ENCODE results near the gene SGMS1. TPM values are rescaled to one million over a fixed set of nuclear protein-coding genes. Genes with fewer than 3 reads are reported as not detected.

Gene SGMS1
- total RNA-seq, 1 donor from 2014 or later, result 27.5 TPM

DNA sequence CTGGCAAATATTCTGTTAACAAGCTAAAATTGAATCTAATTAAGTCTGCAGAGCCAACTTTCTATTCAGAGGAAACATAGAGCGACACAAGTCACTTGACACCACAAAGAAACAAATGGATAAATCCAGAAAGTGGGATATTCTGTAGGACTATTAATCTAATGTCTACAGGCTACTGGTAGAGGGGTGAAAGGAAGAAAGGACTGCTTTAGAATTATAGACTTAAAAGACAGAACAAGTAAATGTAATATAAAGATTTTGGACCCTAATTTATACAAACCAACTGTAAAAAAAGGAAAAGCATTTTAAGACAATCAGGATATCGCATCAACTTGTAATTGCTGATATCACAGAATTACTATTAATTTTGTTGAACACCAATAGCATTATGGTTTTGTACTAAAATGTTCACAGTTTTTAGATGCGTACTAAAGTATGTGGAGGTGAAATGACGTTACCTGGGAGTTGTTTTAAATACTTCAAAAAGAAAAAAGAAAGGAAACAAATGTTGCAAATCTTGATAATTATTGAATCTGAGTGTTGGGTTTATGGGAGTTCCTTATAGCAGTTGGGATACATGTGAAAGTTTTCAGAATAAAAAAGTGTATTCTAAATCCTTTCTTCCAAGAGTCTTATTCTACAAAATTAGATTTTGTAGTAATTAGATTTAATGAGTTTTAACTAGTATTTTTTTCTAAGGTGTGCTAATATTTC is 298.9 kb downstream of the SGMS1 start:
- intact Hi-C loops (cut with micrococcal nuclease), result no loop called here
- Mint-ChIP-seq H3K4me3 (no peak overlapping the region), H3K27ac (no peak overlapping the region), H3K36me3 (ENCODE audit: low read depth) (peaks cover 31% of the 10 kb centered on the region), H3K27me3 (no peaks in the 10 kb centered on the region), H3K9me3 (no peaks in the 10 kb centered on the region), H3K4me1 (peaks cover 34% of the 10 kb centered on the region)
- TF ChIP-seq, protein P1, sequence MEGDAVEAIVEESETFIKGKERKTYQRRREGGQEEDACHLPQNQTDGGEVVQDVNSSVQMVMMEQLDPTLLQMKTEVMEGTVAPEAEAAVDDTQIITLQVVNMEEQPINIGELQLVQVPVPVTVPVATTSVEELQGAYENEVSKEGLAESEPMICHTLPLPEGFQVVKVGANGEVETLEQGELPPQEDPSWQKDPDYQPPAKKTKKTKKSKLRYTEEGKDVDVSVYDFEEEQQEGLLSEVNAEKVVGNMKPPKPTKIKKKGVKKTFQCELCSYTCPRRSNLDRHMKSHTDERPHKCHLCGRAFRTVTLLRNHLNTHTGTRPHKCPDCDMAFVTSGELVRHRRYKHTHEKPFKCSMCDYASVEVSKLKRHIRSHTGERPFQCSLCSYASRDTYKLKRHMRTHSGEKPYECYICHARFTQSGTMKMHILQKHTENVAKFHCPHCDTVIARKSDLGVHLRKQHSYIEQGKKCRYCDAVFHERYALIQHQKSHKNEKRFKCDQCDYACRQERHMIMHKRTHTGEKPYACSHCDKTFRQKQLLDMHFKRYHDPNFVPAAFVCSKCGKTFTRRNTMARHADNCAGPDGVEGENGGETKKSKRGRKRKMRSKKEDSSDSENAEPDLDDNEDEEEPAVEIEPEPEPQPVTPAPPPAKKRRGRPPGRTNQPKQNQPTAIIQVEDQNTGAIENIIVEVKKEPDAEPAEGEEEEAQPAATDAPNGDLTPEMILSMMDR (IDR thresholded peaks at IDR 0.05), result no peak
- CTCF ChIA-PET, result interaction anchor here (0.9 kb wide), 1 partner anchor 49 kb away, joined by 3 read pairs; no protein-coding TSS in a partner anchor
- POLR2A ChIA-PET, result no interaction called here
- ATAC-seq (ENCODE audit: low read depth) (no peak), DNase-seq (no peak)

DNA sequence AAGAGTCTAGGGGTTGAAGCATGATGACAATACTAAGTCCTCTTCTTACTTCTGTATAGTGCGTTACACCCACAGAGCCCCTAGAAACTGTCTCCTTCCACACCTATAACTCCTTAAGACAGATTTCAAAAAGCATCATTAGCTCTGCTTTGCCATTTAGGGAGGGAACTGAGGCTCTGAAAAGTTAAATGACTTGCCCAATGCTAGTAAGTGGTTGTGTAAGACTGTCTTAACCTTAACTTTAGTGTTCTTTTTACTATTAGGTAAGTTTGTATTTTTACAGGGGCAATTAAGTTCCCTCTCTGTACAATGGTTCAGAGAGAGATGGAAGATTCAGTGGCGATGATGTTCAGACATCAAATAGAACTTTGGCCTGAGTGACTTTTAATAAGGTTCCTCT is 299.7 kb downstream of the SGMS1 start:
- Mint-ChIP-seq H3K9me3 (no peaks in the 10 kb centered on the region), H3K36me3 (ENCODE audit: low read depth) (peaks cover 33% of the 10 kb centered on the region), H3K4me1 (peaks cover 34% of the 10 kb centered on the region), H3K27me3 (no peaks in the 10 kb centered on the region), H3K4me3 (no peak overlapping the region), H3K27ac (no peak overlapping the region)
- intact Hi-C loops (cut with micrococcal nuclease), result no loop called here
- CTCF ChIA-PET, result no interaction called here
- POLR2A ChIA-PET, result no interaction called here
- TF ChIP-seq, protein P1 (IDR thresholded peaks at IDR 0.05), result no peak
- ATAC-seq (ENCODE audit: low read depth), result no peak
- DNase-seq, result no peak

DNA sequence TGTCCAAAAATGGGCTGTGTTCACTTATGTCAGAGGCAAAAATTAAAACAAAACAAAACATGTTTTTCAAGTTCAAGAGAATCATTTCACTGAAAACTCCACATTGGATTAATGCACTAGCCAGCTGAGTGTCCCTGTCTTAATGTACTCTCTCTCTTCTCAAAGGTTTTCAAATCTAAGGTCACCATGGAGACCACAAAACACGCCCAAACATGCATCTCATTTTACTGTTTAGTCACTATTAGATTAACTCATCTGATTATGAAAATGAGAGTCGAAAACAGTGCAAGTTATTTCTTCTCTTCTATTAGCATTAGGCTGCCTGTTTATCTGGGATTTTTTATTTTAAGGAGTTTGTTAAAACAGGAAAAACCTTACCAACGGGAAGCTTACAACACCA is 301.7 kb downstream of the SGMS1 start:
- POLR2A ChIA-PET, result no interaction called here
- H3K27me3 Mint-ChIP-seq, result no peaks in the 10 kb centered on the region
- intact Hi-C loops (cut with micrococcal nuclease), result no loop called here
- CTCF ChIA-PET, result interaction anchor here (1.0 kb wide), 1 partner anchor 46 kb away, joined by 3 read pairs; no protein-coding TSS in a partner anchor
- no peak for DNase-seq
- H3K4me1 Mint-ChIP-seq, result peaks cover 41% of the 10 kb centered on the region
- no peak for ATAC-seq (ENCODE audit: low read depth)
- TF ChIP-seq, protein P1 (IDR thresholded peaks at IDR 0.05), result no peak
- no peak overlapping the region for H3K4me3 Mint-ChIP-seq
- no peaks in the 10 kb centered on the region for H3K9me3 Mint-ChIP-seq
- peaks cover 37% of the 10 kb centered on the region for H3K36me3 Mint-ChIP-seq (ENCODE audit: low read depth)
- no peak overlapping the region for H3K27ac Mint-ChIP-seq

DNA sequence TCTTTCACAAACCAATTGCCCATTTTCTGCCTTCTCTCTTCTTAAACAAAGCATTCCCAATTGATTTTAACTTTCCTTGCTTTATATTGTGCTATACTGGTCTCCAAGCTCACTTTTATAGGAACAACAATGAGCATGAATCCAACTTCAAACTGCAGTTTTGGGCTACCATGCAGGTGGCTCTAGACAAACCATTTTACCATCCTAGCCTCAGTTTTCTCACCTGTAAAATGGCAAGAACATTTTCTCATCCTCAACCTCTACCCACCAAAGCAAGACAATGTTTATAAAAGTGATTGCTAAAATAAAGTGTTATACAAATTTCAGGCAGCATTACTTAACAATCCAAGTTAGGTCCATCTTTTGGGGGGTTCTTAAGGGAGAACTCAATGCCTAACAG is 305.6 kb downstream of the SGMS1 start:
- ChIA-PET POLR2A (no interaction called here), CTCF (no interaction called here)
- ATAC-seq (ENCODE audit: low read depth) (no peak), DNase-seq (no peak)
- Mint-ChIP-seq H3K4me3 (no peak overlapping the region), H3K27ac (no peak overlapping the region), H3K4me1 (peaks cover 35% of the 10 kb centered on the region), H3K27me3 (no peaks in the 10 kb centered on the region), H3K36me3 (ENCODE audit: low read depth) (peaks cover 27% of the 10 kb centered on the region), H3K9me3 (peaks cover 1% of the 10 kb centered on the region)
- TF ChIP-seq, protein P1 (IDR thresholded peaks at IDR 0.05), result no peak
- intact Hi-C loops (cut with micrococcal nuclease), result no loop called here

DNA sequence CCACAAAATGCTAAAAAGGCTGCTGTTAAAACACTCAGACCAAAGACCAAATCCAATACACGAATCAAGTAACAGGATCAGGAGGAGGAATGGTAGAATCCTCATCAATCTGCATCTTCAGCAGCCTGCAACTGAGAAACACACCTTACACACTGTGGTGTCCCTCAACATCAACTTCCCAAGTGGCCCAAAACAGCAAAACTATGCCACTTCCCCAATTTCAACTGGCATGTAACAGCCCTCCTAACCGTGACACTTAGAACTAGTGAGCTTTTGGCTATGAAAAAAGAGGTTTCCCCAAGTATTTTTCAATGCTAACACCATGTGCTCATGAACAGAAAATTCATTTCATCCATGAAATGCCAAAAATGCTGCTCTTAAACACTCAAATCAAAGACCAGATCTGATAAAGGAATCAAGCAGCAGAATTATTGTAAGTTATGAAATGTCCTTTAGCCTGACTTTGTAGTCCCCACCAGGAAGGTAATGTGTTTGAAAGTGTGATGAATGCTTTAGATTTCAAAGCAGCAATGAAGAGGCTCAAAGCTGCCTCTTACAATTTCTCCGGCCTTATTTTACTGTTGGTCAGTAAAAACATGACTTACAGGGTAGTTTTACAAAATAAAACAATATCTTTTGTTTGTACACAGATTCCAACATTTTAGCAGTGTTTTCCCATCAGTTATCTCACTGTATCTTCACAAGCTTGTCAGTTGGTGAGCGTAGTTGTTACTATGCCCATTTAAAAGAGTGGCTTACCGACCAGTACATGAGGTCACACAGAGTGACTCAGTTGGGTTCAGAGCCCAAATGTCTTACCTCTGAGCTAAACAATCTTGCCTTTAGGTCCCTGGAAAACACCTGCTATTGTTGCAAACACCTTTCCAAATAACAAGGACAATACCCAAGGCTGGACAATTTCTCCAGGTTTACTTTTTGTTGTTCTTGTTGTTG is 306.8 kb downstream of the SGMS1 start:
- Mint-ChIP-seq H3K27ac (no peak overlapping the region), H3K27me3 (no peaks in the 10 kb centered on the region), H3K4me3 (no peak overlapping the region), H3K4me1 (peaks cover 30% of the 10 kb centered on the region), H3K9me3 (peaks cover 8% of the 10 kb centered on the region), H3K36me3 (ENCODE audit: low read depth) (peaks cover 38% of the 10 kb centered on the region)
- ChIA-PET CTCF (no interaction called here), POLR2A (interaction anchor here (1.6 kb wide), 1 partner anchor 102 kb away, joined by 3 read pairs; no protein-coding TSS in a partner anchor)
- no peak for DNase-seq
- intact Hi-C loops (cut with micrococcal nuclease), result no loop called here
- TF ChIP-seq, protein P1 (IDR thresholded peaks at IDR 0.05), result no peak
- ATAC-seq (ENCODE audit: low read depth), result no peak

Measured in activated B cell treated with CpG ODN at 0.5 μM for 24 hours (primary cell).